Liver (tissue), 9 donors: ENCODE results near the gene MOCS3. TPM values are rescaled to one million over a fixed set of nuclear protein-coding genes. Genes with fewer than 3 reads are reported as not detected.

Source experiments
- DNase-seq: peaks from one replicate; pipeline ENCODE4 v3.0.0-alpha.2; 2017; ENCODE audit warnings: low spot score
- H3K27ac ChIP-seq, 2 donors: one replicate each; pipeline ENCODE4 v1.7.0; 2013; ENCODE audit warnings: inconsistent platforms in 2 of 2, low read length in 2 of 2, control low read depth in 1 of 2, low read depth in 1 of 2, mild to moderate bottlenecking in 1 of 2
- H3K27me3 ChIP-seq, 4 donors: one replicate each; pipeline versions ENCODE4 v1.6.1 to v1.7.0; 2013; ENCODE audit warnings: low read length in 3 of 4, inconsistent platforms in 1 of 4, mild to moderate bottlenecking in 1 of 4, moderate library complexity in 1 of 4; ENCODE audit not compliant: control insufficient read depth in 4 of 4, insufficient read depth in 4 of 4
- H3K36me3 ChIP-seq, 4 donors: one replicate each; pipeline versions ENCODE4 v1.6.1 to v1.7.0; 2013; ENCODE audit warnings: low read length in 3 of 4, mild to moderate bottlenecking in 3 of 4, low read depth in 1 of 4, moderate library complexity in 1 of 4; ENCODE audit not compliant: control insufficient read depth in 4 of 4, insufficient read depth in 3 of 4
- H3K4me1 ChIP-seq, 4 donors: one replicate each; pipeline versions ENCODE4 v1.6.1 to v1.7.0; 2013; ENCODE audit warnings: low read length in 3 of 4, mild to moderate bottlenecking in 3 of 4, moderate library complexity in 1 of 4; ENCODE audit not compliant: control insufficient read depth in 4 of 4, insufficient read depth in 4 of 4
- H3K4me3 ChIP-seq, 3 donors: one replicate each; pipeline versions ENCODE4 v1.6.1 to v1.7.0; 2013; ENCODE audit warnings: low read length in 3 of 3, control low read depth in 1 of 3, low read depth in 1 of 3, mild to moderate bottlenecking in 1 of 3
- H3K9ac ChIP-seq, 2 donors: one replicate each; pipeline ENCODE4 v1.7.0; 2013; ENCODE audit warnings: low read length in 2 of 2, mild to moderate bottlenecking in 2 of 2, moderate library complexity in 2 of 2, control low read depth in 1 of 2, low read depth in 1 of 2
- H3K9me3 ChIP-seq, 4 donors: one replicate each; pipeline versions ENCODE4 v1.6.1 to v1.7.0; 2013; ENCODE audit warnings: low read length in 3 of 4; ENCODE audit not compliant: control insufficient read depth in 4 of 4
- EGR1 ChIP-seq, 2 donors: IDR thresholded peaks; 2 replicates each; pipeline ENCODE4 v1.6.1; 2016 to 2018; ENCODE audit warnings: antibody characterized with exemption in 2 of 2, low read depth in 2 of 2
- FOXA1 ChIP-seq: IDR thresholded peaks from 2 replicates; pipeline ENCODE4 v1.6.1; 2016; ENCODE audit warnings: antibody characterized with exemption
- FOXA2 ChIP-seq: IDR thresholded peaks from 2 replicates; pipeline ENCODE4 v1.6.1; 2016; ENCODE audit warnings: antibody characterized with exemption
- GABPA ChIP-seq, 2 donors: IDR thresholded peaks in 1 of 2; conservative IDR thresholded peaks in 1 of 2; 2 replicates each; pipeline ENCODE4 v1.6.1; 2016; ENCODE audit warnings: antibody characterized with exemption in 2 of 2, mild to moderate bottlenecking in 1 of 2, moderate library complexity in 1 of 2
- HNF4A ChIP-seq, 2 donors: conservative IDR thresholded peaks; 2 replicates each; pipeline ENCODE4 v1.6.1; 2016; ENCODE audit warnings: antibody characterized with exemption in 2 of 2, mild to moderate bottlenecking in 2 of 2
- JUND ChIP-seq, 2 donors: IDR thresholded peaks; 2 replicates each; pipeline ENCODE4 v1.6.1; 2016; ENCODE audit warnings: antibody characterized with exemption in 2 of 2
- NR2F2 ChIP-seq: IDR thresholded peaks from 2 replicates; pipeline ENCODE4 v1.6.1; 2016; ENCODE audit warnings: antibody characterized with exemption
- RAD21 ChIP-seq, 2 donors: IDR thresholded peaks; 2 replicates each; pipeline ENCODE4 v1.6.1; 2016; ENCODE audit warnings: antibody characterized with exemption in 2 of 2, mild to moderate bottlenecking in 2 of 2
- RXRA ChIP-seq, 2 donors: IDR thresholded peaks; 2 replicates each; pipeline ENCODE4 v1.6.1; 2017 to 2018; ENCODE audit warnings: antibody characterized with exemption in 2 of 2, mild to moderate bottlenecking in 1 of 2
- SP1 ChIP-seq: IDR thresholded peaks from 2 replicates; pipeline ENCODE4 v1.6.1; 2018; ENCODE audit warnings: antibody characterized with exemption, mild to moderate bottlenecking
- YY1 ChIP-seq: IDR thresholded peaks from 2 replicates; pipeline ENCODE4 v1.6.1; 2016; ENCODE audit warnings: antibody characterized with exemption, mild to moderate bottlenecking
- WGBS: extraction: QIAGEN DNeasy Blood & Tissue Kit; methylation state at CpG from one replicate; pipeline ENCODE4 v1.1.7; 2013; 5-methylcytosine and 5-hydroxymethylcytosine counted together
- polyA plus RNA-seq, 2 donors: library from polyadenylated mRNA; stranded (reverse) in 1 of 2; unstranded in 1 of 2; fragments of 200-250 nt in 1 of 2; fragments of >200 nt in 1 of 2; fragmentation: Nextera tagmentation in 1 of 2; extraction: Ambion mirVana in 1 of 2; gene quantifications; one replicate each; pipeline versions ENCODE4 v1.2.1 to v1.2.3, GENCODE V29; 2013 to 2015
- total RNA-seq, 2 donors: library from RNA; depleted of rRNA; stranded (reverse); fragments of >200 nt; gene quantifications; one replicate each; pipeline ENCODE4 v1.2.3, GENCODE V29; 2014
- TF ChIP-seq, protein P1 (sequence below): IDR thresholded peaks from 2 replicates; pipeline ENCODE4 v1.6.1; 2016; ENCODE audit warnings: antibody characterized with exemption
- TF ChIP-seq, protein P2 (sequence below): IDR thresholded peaks from 2 replicates; pipeline ENCODE4 v1.6.1; 2016; ENCODE audit warnings: antibody characterized with exemption
- TF ChIP-seq, protein P3 (sequence below): fragments of 150-350 bp; IDR thresholded peaks from 2 replicates; pipeline ENCODE4 v1.5.1; 2017; ENCODE audit warnings: improper control_type of control experiment, low read depth, low read length; ENCODE audit not compliant: missing input control
- TF ChIP-seq, protein P4 (sequence below): IDR thresholded peaks from 2 replicates; pipeline ENCODE4 v1.6.1; 2016; ENCODE audit warnings: antibody characterized with exemption
- donor health status: healthy.
- donor health status: healthy.
- donor health status: healthy.
- donor health status: healthy.
- donor health status: healthy.

Gene MOCS3
- total and polyA plus RNA-seq, 4 donors: 1.7 to 4.3 (median 3.2) TPM

DNA sequence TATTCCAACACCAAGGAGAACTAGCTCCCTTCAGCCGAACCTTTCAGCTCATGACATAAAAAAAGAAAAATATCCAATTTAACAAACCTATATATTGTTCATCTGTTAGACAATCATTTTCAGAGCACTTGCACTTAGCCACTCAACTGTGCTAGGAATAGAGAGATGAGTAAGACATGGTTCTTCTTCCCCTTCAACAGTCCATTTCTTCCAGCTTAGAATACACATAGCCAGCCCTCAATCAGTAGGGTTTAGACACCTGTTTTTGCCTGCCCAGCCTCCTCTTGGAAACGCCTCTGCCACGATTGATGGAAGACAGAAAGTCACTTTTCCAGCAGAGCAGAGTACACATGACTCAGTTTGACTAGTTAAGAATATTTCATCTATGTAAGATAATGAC, 49.2 kb upstream of the MOCS3 start:
- H3K36me3 ChIP-seq: peaks cover 0 to 2% (median 0%) of the 10 kb centered on the region in 4 donors
- no peak overlapping the region for H3K27ac ChIP-seq
- peaks cover 2 to 7% (median 5%) of the 10 kb centered on the region in 4 donors for H3K4me1 ChIP-seq
- 97% methylated on average over 3 of the region's 3 CpGs for WGBS
- H3K27me3 ChIP-seq: no peaks in the 10 kb centered on the region
- TF ChIP-seq NR2F2 (no peak), YY1 (no peak), GABPA (IDR thresholded peaks at IDR 0.05 in 1 of 2, conservative IDR thresholded peaks at IDR 0.05 in 1 of 2) (no peak), RAD21 (IDR thresholded peaks at IDR 0.05) (no peak), EGR1 (IDR thresholded peaks at IDR 0.05; ENCODE audit: low read depth in 2 of 2) (no peak)
- TF ChIP-seq, protein P1, sequence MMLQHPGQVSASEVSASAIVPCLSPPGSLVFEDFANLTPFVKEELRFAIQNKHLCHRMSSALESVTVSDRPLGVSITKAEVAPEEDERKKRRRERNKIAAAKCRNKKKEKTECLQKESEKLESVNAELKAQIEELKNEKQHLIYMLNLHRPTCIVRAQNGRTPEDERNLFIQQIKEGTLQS: no peak
- TF ChIP-seq, protein P2, sequence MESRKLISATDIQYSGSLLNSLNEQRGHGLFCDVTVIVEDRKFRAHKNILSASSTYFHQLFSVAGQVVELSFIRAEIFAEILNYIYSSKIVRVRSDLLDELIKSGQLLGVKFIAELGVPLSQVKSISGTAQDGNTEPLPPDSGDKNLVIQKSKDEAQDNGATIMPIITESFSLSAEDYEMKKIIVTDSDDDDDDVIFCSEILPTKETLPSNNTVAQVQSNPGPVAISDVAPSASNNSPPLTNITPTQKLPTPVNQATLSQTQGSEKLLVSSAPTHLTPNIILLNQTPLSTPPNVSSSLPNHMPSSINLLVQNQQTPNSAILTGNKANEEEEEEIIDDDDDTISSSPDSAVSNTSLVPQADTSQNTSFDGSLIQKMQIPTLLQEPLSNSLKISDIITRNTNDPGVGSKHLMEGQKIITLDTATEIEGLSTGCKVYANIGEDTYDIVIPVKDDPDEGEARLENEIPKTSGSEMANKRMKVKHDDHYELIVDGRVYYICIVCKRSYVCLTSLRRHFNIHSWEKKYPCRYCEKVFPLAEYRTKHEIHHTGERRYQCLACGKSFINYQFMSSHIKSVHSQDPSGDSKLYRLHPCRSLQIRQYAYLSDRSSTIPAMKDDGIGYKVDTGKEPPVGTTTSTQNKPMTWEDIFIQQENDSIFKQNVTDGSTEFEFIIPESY: no peak
- H3K4me3 ChIP-seq: no peak overlapping the region
- no peaks in the 10 kb centered on the region for H3K9me3 ChIP-seq
- H3K9ac ChIP-seq: no peak overlapping the region
- DNase-seq: no peak

DNA sequence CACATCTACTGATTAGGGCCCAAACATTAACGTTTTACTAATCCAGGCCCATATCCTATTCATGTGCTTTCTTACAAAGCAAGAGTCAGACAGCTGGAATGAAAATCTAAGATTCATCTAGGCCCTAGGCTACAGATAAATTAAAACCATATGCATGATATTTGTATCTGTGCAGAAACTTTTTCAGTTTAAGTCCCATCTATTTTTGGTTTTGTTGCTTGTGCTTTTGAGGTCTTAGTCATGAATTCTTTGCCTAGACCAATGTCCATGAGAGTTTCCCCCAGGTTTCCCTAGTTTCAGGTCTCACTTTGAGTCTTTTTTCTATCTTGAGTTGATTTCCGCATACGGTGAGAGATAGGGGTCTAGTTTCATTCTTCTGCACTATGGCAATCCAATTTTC, 47.6 kb upstream of the MOCS3 start:
- Histone ChIP-seq H3K4me3 (no peak overlapping the region), H3K27me3 (no peaks in the 10 kb centered on the region), H3K36me3 (peaks cover 0 to 2% (median 0%) of the 10 kb centered on the region in 4 donors), H3K4me1 (peaks cover 2 to 6% (median 4%) of the 10 kb centered on the region in 4 donors), H3K9ac (no peak overlapping the region), H3K27ac (no peak overlapping the region), H3K9me3 (no peaks in the 10 kb centered on the region)
- 86% methylated on average over 3 of the region's 3 CpGs for WGBS
- TF ChIP-seq RAD21 (IDR thresholded peaks at IDR 0.05) (no peak), RXRA (IDR thresholded peaks at IDR 0.05) (no peak)
- TF ChIP-seq, protein P3, sequence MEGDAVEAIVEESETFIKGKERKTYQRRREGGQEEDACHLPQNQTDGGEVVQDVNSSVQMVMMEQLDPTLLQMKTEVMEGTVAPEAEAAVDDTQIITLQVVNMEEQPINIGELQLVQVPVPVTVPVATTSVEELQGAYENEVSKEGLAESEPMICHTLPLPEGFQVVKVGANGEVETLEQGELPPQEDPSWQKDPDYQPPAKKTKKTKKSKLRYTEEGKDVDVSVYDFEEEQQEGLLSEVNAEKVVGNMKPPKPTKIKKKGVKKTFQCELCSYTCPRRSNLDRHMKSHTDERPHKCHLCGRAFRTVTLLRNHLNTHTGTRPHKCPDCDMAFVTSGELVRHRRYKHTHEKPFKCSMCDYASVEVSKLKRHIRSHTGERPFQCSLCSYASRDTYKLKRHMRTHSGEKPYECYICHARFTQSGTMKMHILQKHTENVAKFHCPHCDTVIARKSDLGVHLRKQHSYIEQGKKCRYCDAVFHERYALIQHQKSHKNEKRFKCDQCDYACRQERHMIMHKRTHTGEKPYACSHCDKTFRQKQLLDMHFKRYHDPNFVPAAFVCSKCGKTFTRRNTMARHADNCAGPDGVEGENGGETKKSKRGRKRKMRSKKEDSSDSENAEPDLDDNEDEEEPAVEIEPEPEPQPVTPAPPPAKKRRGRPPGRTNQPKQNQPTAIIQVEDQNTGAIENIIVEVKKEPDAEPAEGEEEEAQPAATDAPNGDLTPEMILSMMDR: no peak
- TF ChIP-seq, protein P4, sequence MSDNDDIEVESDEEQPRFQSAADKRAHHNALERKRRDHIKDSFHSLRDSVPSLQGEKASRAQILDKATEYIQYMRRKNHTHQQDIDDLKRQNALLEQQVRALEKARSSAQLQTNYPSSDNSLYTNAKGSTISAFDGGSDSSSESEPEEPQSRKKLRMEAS: no peak
- TF ChIP-seq, protein P1: no peak
- no peak for DNase-seq

DNA sequence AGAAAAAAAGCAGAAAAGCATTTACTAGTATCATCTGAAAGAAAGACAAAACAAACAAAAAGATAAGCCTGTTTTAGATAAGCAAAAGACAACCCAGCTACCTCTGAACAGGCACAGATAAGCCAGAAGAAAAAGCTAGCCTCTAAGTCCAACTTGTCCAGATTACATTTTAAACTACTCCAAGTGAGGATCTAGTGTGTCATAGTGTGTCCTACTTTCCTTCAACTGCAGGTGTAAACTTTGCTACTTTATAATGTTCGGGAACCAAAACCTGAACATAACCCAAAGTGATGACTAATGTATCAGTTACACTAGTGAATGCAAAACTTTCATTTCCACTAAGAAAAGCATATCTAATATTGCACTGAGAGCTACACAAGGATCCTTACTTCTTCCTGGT, 46.9 kb upstream of the MOCS3 start:
- H3K9me3 ChIP-seq: no peaks in the 10 kb centered on the region
- H3K27me3 ChIP-seq: no peaks in the 10 kb centered on the region
- no peak for TF ChIP-seq FOXA1
- no peak for TF ChIP-seq SP1
- TF ChIP-seq HNF4A (conservative IDR thresholded peaks at IDR 0.05): no peak
- no peak for TF ChIP-seq YY1
- TF ChIP-seq JUND (IDR thresholded peaks at IDR 0.05): no peak
- no peak for TF ChIP-seq FOXA2
- TF ChIP-seq, protein P4: no peak
- TF ChIP-seq, protein P3: no peak
- H3K4me3 ChIP-seq: no peak overlapping the region
- no peak overlapping the region for H3K9ac ChIP-seq
- peaks cover 0 to 2% (median 0%) of the 10 kb centered on the region in 4 donors for H3K36me3 ChIP-seq
- WGBS: 35% methylated on average over 1 of the region's 1 CpG
- no peak for DNase-seq
- no peak overlapping the region for H3K27ac ChIP-seq
- peaks cover 4 to 9% (median 8%) of the 10 kb centered on the region in 4 donors for H3K4me1 ChIP-seq
